Measurements from ENCODE around the gene ABCA10. TPM values are rescaled to one million over a fixed set of nuclear protein-coding genes. Genes with fewer than 3 reads are reported as not detected.
A peak's percentile ranks its signal among the peaks of the same experiment; 100 is the strongest.
"Not testable (repeated sequence)": the region's sequence is repeated elsewhere in the genome, so short reads cannot be mapped to it uniquely, and the experiment has no call there.

ABCA10 gene
- total RNA-seq, 6 donors from 2014 or later, result 1.8 to 29.3 (median 5.1) TPM

DNA sequence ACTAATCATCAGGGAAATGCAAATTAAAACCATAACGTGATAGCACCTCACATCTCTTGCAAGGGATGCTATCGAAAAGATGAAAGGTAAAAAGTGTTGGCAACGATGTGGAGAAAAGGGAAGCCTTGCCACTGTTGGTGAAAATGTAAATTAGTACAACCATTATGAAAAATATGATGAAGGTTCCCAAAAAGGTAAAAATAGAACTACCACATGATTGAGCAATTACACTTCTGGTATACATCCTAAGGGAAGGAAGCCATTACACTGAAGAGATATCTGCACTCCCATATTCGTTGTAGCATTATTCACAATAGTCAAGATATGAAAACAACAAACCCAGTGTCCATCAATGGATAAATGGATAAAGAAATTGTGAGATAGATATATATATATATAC lies 21.5 kb downstream of the ABCA10 start:
- Histone ChIP-seq H3K9me3 (no peaks in the 10 kb centered on the region), H3K36me3 (no peaks in the 10 kb centered on the region), H3K4me1 (no peaks in the 10 kb centered on the region), H3K27me3 (no peaks in the 10 kb centered on the region), H3K4me3 (no peak overlapping the region), H3K27ac (no peak overlapping the region)
- TF ChIP-seq CTCF (IDR thresholded peaks at IDR 0.05) (no peak), POLR2AphosphoS5 (IDR thresholded peaks at IDR 0.05) (no peak), EP300 (IDR thresholded peaks at IDR 0.05) (no peak), POLR2A (IDR thresholded peaks at IDR 0.05) (no peak)
- WGBS, 2 donors, result 62 to 68% methylated on average over 4 of the region's 4 CpGs
- no peak for DNase-seq
- ATAC-seq (ENCODE audit: low FRiP score in 2 of 2), result no peak

- Histone ChIP-seq H3K9me3 (no peaks in the 10 kb centered on the region), H3K4me1 (no peaks in the 10 kb centered on the region), H3K36me3 (no peaks in the 10 kb centered on the region), H3K27me3 (no peaks in the 10 kb centered on the region), H3K27ac (no peak overlapping the region), H3K4me3 (no peak overlapping the region)
- TF ChIP-seq CTCF (IDR thresholded peaks at IDR 0.05) (no peak), EP300 (IDR thresholded peaks at IDR 0.05) (no peak), POLR2A (IDR thresholded peaks at IDR 0.05) (no peak), POLR2AphosphoS5 (IDR thresholded peaks at IDR 0.05) (no peak)
- 90 to 95% methylated on average over 6 of the region's 6 CpGs for WGBS, 2 donors
- no peak for ATAC-seq (ENCODE audit: low FRiP score in 2 of 2)
- DNase-seq, result no peak
These were observed 30.4 kb downstream of the ABCA10 start for GRCh38 chr17:69198238-69198637.

DNA sequence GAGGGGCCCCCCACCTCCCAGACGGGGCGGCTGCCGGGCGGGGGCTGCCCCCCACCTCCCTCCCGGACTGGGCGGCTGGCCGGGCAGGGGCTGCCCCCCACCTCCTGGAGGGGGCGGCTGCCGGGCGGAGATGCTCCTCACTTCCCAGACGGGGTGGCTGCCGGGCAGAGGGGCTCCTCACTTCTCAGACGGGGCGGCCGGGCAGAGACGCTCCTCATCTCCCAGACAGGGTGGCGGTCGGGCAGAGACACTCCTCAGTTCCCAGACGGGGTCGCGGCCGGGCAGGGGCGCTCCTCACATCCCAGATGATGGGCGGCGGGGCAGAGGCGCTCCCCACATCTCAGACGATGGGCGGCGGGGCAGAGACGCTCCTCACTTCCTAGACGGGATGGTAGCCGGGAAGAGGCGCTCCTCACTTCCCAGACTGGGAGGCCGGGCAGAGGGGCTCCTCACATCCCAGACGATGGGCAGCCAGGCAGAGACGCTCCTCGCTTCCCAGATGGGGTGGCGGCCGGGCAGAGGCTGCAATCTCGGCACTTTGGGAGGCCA lies 32.4 kb downstream of the ABCA10 start:
- ATAC-seq (ENCODE audit: low FRiP score in 2 of 2); H3K4me3 ChIP-seq: not testable (repeated sequence)
- 92% methylated on average over 30 of the region's 40 CpGs; no CpG with 5 or more reads in 1 of the 2 donors for WGBS, 2 donors

GRCh38 chr17:69192754-69193153 lies 35.9 kb downstream of the ABCA10 start:
- no peaks in the 10 kb centered on the region for H3K9me3 ChIP-seq

More for the DNA sequence above, 32.4 kb downstream of the ABCA10 start:
- H3K36me3 ChIP-seq, H3K9me3 ChIP-seq, H3K27me3 ChIP-seq, H3K27ac ChIP-seq, H3K4me1 ChIP-seq: not testable (repeated sequence)
- DNase-seq, result peak in 1 of 2 donors; percentile 77

DNA sequence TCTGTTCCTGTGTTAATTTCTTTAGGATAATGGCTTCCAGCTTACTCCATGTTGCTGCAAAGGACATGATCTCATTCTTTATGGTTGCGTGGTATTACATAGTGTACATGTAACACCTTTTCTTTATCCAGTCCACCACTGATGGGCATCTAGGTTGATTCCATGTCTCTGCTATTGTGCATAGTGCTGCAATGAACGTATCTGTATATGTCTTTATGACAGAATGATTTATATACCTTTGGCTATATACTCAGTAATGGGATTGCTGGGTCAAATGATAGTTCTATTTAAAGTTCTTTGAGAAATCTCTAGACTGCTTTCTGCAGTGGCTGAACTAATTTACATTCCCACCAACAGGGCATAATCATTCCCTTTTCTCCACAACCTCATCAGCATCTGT lies 39.8 kb downstream of the ABCA10 start:
- Histone ChIP-seq H3K9me3 (no peaks in the 10 kb centered on the region), H3K4me3 (no peak overlapping the region), H3K36me3 (no peaks in the 10 kb centered on the region), H3K27ac (no peak overlapping the region), H3K4me1 (no peaks in the 10 kb centered on the region), H3K27me3 (no peaks in the 10 kb centered on the region)
- no peak for TF ChIP-seq CTCF (IDR thresholded peaks at IDR 0.05)
- no peak for ATAC-seq (ENCODE audit: low FRiP score in 2 of 2)
- no peak for DNase-seq
- WGBS, 2 donors, result 79 to 83% methylated on average over 2 of the region's 2 CpGs

More at GRCh38 chr17:69192754-69193153, 35.9 kb downstream of the ABCA10 start:
- TF ChIP-seq EP300 (IDR thresholded peaks at IDR 0.05) (no peak), POLR2AphosphoS5 (IDR thresholded peaks at IDR 0.05) (no peak), POLR2A (IDR thresholded peaks at IDR 0.05) (no peak), CTCF (IDR thresholded peaks at IDR 0.05) (no peak)
- H3K4me3 ChIP-seq, result no peak overlapping the region
- no peaks in the 10 kb centered on the region for H3K27me3 ChIP-seq
- no peaks in the 10 kb centered on the region for H3K4me1 ChIP-seq
- no peak for DNase-seq
- no peak overlapping the region for H3K27ac ChIP-seq
- ATAC-seq (ENCODE audit: low FRiP score in 2 of 2), result no peak
- H3K36me3 ChIP-seq, result no peaks in the 10 kb centered on the region
